H9 (cell line): ENCODE data around the gene DSTYK. TPM values are rescaled to one million over a fixed set of nuclear protein-coding genes. Genes with fewer than 3 reads are reported as not detected.
A peak's percentile ranks its signal among the peaks of the same experiment; 100 is the strongest.

Source experiments
- DNase-seq: peaks from one replicate; pipeline ENCODE4 v3.0.0-alpha.2; 2017
- H2AFZ ChIP-seq: one replicate; pipeline ENCODE4 v1.6.1; 2013; ENCODE audit warnings: mild to moderate bottlenecking, low read length, control low read depth, moderate library complexity
- H2AK5ac ChIP-seq: 2 replicates; pipeline ENCODE4 v1.6.1; 2013; ENCODE audit warnings: low read length, control low read depth, mixed read lengths; ENCODE audit not compliant: insufficient read length
- H2BK120ac ChIP-seq: one replicate; pipeline ENCODE4 v1.6.1; 2013; ENCODE audit warnings: low read depth, mild to moderate bottlenecking, low read length, control low read depth, inconsistent platforms; ENCODE audit not compliant: poor library complexity, severe bottlenecking
- H2BK12ac ChIP-seq: 2 replicates; pipeline ENCODE4 v1.6.1; 2013; ENCODE audit warnings: low read length, control low read depth, mixed read lengths, low read depth; ENCODE audit not compliant: insufficient read length
- H2BK15ac ChIP-seq: 2 replicates; pipeline ENCODE4 v1.6.1; 2013; ENCODE audit warnings: low read depth, low read length, control low read depth
- H2BK20ac ChIP-seq: one replicate; pipeline ENCODE4 v1.6.1; 2013; ENCODE audit warnings: low read depth, mild to moderate bottlenecking, low read length, control low read depth, inconsistent platforms; ENCODE audit not compliant: poor library complexity, severe bottlenecking
- H2BK5ac ChIP-seq: 2 replicates; pipeline ENCODE4 v1.6.1; 2013; ENCODE audit warnings: low read length, control low read depth, mixed read lengths; ENCODE audit not compliant: insufficient read length
- H3K14ac ChIP-seq: 2 replicates; pipeline ENCODE4 v1.6.1; 2013; ENCODE audit warnings: low read length, control low read depth; ENCODE audit not compliant: insufficient read depth
- H3K18ac ChIP-seq: 2 replicates; pipeline ENCODE4 v1.6.1; 2013; ENCODE audit warnings: low read depth, mild to moderate bottlenecking, mixed read lengths, low read length, control low read depth; ENCODE audit not compliant: insufficient read length
- H3K23ac ChIP-seq: 2 replicates; pipeline ENCODE4 v1.6.1; 2013; ENCODE audit warnings: low read length, control low read depth, mixed read lengths, low read depth; ENCODE audit not compliant: insufficient read length
- H3K23me2 ChIP-seq: 2 replicates; pipeline ENCODE4 v1.6.1; 2013; ENCODE audit warnings: low read depth, mild to moderate bottlenecking, mixed read lengths, low read length, control low read depth; ENCODE audit not compliant: insufficient read length, poor library complexity, severe bottlenecking
- H3K27ac ChIP-seq: 2 replicates; pipeline ENCODE4 v1.5.1; 2013; ENCODE audit warnings: low read length, control low read depth, mixed read lengths, low read depth; ENCODE audit not compliant: insufficient read length
- H3K27me3 ChIP-seq: 2 replicates; pipeline ENCODE4 v1.6.1; 2013; ENCODE audit warnings: low read length, control low read depth, inconsistent platforms; ENCODE audit not compliant: insufficient read depth
- H3K4ac ChIP-seq: 2 replicates; pipeline ENCODE4 v1.6.1; 2013; ENCODE audit warnings: low read depth, mild to moderate bottlenecking, control low read depth, inconsistent platforms, low read length, moderate library complexity
- H3K4me1 ChIP-seq: 2 replicates; pipeline ENCODE4 v1.6.1; 2013; ENCODE audit warnings: low read length, control low read depth, inconsistent platforms; ENCODE audit not compliant: insufficient read depth
- H3K4me2 ChIP-seq: 2 replicates; pipeline ENCODE4 v1.6.1; 2013; ENCODE audit warnings: low read length, control low read depth, mixed read lengths; ENCODE audit not compliant: insufficient read length, insufficient read depth
- H3K56ac ChIP-seq: 2 replicates; pipeline ENCODE4 v1.6.1; 2013; ENCODE audit warnings: low read depth, mild to moderate bottlenecking, mixed read lengths, low read length, control low read depth; ENCODE audit not compliant: insufficient read length
- H3K79me1 ChIP-seq: 2 replicates; pipeline ENCODE4 v1.6.1; 2013; ENCODE audit warnings: low read depth, mild to moderate bottlenecking, moderate library complexity, low read length, control low read depth, inconsistent platforms; ENCODE audit not compliant: insufficient read depth, poor library complexity, severe bottlenecking
- H3K79me2 ChIP-seq: 2 replicates; pipeline ENCODE4 v1.6.1; 2013; ENCODE audit warnings: low read length, control low read depth, inconsistent platforms; ENCODE audit not compliant: insufficient read depth
- H3K9ac ChIP-seq: 2 replicates; pipeline ENCODE4 v1.6.1; 2013; ENCODE audit warnings: low read length, control low read depth, mixed read lengths; ENCODE audit not compliant: insufficient read length; ENCODE audit errors: extremely low read depth
- H3K9me3 ChIP-seq: one replicate; pipeline ENCODE4 v1.6.1; 2013; ENCODE audit warnings: low read depth, low read length, inconsistent platforms; ENCODE audit not compliant: control insufficient read depth
- H3T11ph ChIP-seq: one replicate; pipeline ENCODE4 v1.6.1; 2013; ENCODE audit warnings: mild to moderate bottlenecking, low read length, control low read depth, inconsistent platforms
- H4K20me1 ChIP-seq: one replicate; pipeline ENCODE4 v1.6.1; 2013; ENCODE audit not compliant: control insufficient read depth, insufficient read length, insufficient read depth
- H4K5ac ChIP-seq: 2 replicates; pipeline ENCODE4 v1.6.1; 2013; ENCODE audit warnings: low read depth, mild to moderate bottlenecking, mixed read lengths, low read length, control low read depth; ENCODE audit not compliant: insufficient read length
- H4K8ac ChIP-seq: replicated peaks from 2 replicates; pipeline ENCODE4 v1.6.1; 2013; ENCODE audit warnings: low read length, control low read depth, mixed read lengths, low read depth; ENCODE audit not compliant: insufficient read length
- H4K91ac ChIP-seq: 2 replicates; pipeline ENCODE4 v1.6.1; 2013; ENCODE audit warnings: low read depth, mild to moderate bottlenecking, moderate library complexity, mixed read lengths, low read length, control low read depth; ENCODE audit not compliant: insufficient read length
- H3K27ac Mint-ChIP-seq, 3 experiments: 2 replicates in 2 of 3; 3 replicates in 1 of 3; pipeline ENCODE4 v1.8.0; 2020 to 2021; ENCODE audit warnings: mixed read lengths in 3 of 3, mild to moderate bottlenecking in 1 of 3, moderate library complexity in 1 of 3
- H3K27me3 Mint-ChIP-seq: 2 replicates; pipeline ENCODE4 v1.8.0; 2021; ENCODE audit warnings: low read depth, mild to moderate bottlenecking, moderate library complexity, mixed read lengths
- H3K36me3 Mint-ChIP-seq, 3 experiments: 2 replicates in 2 of 3; 3 replicates in 1 of 3; pipeline ENCODE4 v1.8.0; 2020 to 2021; ENCODE audit warnings: low read depth in 3 of 3, mixed read lengths in 3 of 3; ENCODE audit not compliant: insufficient read depth in 1 of 3
- H3K4me1 Mint-ChIP-seq, 2 experiments: 2 replicates each; pipeline ENCODE4 v1.8.0; 2020; ENCODE audit warnings: mixed read lengths in 2 of 2
- H3K4me3 Mint-ChIP-seq, 2 experiments: 2 replicates in 1 of 2; 3 replicates in 1 of 2; pipeline ENCODE4 v1.8.0; 2020 to 2021; ENCODE audit warnings: mild to moderate bottlenecking in 2 of 2, mixed read lengths in 2 of 2, moderate library complexity in 1 of 2
- H3K9me3 Mint-ChIP-seq, 2 experiments: 2 replicates in 1 of 2; 3 replicates in 1 of 2; pipeline ENCODE4 v1.8.0; 2020; ENCODE audit warnings: mild to moderate bottlenecking in 2 of 2, mixed read lengths in 2 of 2, moderate library complexity in 1 of 2
- WGBS: extraction: QIAGEN DNeasy Blood & Tissue Kit; methylation state at CpG from one replicate; pipeline ENCODE4 v1.1.7; 2013; ENCODE audit warnings: missing lambda C conversion rate, low lambda C conversion rate, mixed read lengths; ENCODE audit not compliant: insufficient read length; ENCODE audit errors: extremely low coverage; 5-methylcytosine and 5-hydroxymethylcytosine counted together
- total RNA-seq: library from RNA; stranded (reverse); gene quantifications from 2 replicates; pipeline ENCODE4 v1.2.1, GENCODE V29; 2021
- TF ChIP-seq, protein P1 (sequence below): fragments of 200-600 bp; sonication (generic); conservative IDR thresholded peaks from 3 replicates; pipeline ENCODE4 v1.8.0; 2021; ENCODE audit warnings: antibody characterized with exemption, mild to moderate bottlenecking

The DSTYK gene
- total RNA-seq, 1 experiment from 2014 or later = 8.5 TPM

DNA sequence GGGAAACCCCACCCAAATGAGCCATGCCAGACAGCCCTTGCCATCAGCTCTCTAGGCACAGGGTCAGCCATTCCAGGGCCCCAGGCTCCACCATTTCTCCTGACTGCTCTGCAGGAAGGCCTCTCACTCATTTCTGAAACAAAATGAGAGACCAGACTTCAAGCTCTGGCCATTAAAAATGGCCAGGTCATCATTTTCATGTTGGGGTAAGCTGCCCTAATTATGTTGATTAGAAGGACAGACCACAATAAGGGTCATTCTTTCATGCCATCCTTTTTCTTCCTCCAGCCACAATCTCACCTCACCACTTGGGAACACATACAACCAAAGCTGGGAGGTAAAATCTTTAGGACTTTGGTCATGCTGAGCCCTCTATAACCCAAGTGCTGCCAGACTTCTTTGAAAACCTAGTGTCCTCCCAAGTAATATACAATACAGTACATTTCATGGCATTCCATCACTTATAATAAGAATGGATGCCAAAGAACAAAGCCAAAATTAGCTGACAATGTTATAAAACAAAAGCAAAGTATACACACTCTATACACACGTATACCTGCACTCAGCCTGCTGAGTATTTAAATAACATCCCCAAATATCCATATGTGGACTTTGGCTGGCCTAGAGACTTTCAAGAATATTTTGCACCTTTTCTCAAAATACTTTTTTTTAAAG, 67.3 kb downstream of the DSTYK start:
- H4K20me1 ChIP-seq = no peaks in the 10 kb centered on the region
- H4K8ac ChIP-seq = no peak overlapping the region
- peaks cover 2 to 6% of the 10 kb centered on the region in 2 experiments for H3K9me3 Mint-ChIP-seq
- no peaks in the 10 kb centered on the region for H3K79me2 ChIP-seq
- H3K4me2 ChIP-seq = no peak overlapping the region
- H3K4me3 Mint-ChIP-seq = no peak overlapping the region
- H2BK120ac ChIP-seq = no peak overlapping the region
- no peaks in the 10 kb centered on the region for H3K9me3 ChIP-seq
- no peaks in the 10 kb centered on the region for H3K23me2 ChIP-seq
- peak overlapping the region in 1 of 3 experiments; percentile 41; a peak in 2 of 7 replicates for H3K27ac Mint-ChIP-seq
- no peak overlapping the region for H2AFZ ChIP-seq
- H2BK20ac ChIP-seq = no peak overlapping the region
- peaks cover 15 to 24% (median 20%) of the 10 kb centered on the region in 3 experiments for H3K36me3 Mint-ChIP-seq
- WGBS = no CpG with 5 or more reads among the region's 1 CpG
- no peak overlapping the region for H3K9ac ChIP-seq
- no peak for DNase-seq
- TF ChIP-seq, protein P1, sequence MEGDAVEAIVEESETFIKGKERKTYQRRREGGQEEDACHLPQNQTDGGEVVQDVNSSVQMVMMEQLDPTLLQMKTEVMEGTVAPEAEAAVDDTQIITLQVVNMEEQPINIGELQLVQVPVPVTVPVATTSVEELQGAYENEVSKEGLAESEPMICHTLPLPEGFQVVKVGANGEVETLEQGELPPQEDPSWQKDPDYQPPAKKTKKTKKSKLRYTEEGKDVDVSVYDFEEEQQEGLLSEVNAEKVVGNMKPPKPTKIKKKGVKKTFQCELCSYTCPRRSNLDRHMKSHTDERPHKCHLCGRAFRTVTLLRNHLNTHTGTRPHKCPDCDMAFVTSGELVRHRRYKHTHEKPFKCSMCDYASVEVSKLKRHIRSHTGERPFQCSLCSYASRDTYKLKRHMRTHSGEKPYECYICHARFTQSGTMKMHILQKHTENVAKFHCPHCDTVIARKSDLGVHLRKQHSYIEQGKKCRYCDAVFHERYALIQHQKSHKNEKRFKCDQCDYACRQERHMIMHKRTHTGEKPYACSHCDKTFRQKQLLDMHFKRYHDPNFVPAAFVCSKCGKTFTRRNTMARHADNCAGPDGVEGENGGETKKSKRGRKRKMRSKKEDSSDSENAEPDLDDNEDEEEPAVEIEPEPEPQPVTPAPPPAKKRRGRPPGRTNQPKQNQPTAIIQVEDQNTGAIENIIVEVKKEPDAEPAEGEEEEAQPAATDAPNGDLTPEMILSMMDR = no peak
- no peak overlapping the region for H2BK12ac ChIP-seq
- no peaks in the 10 kb centered on the region for H3K27me3 ChIP-seq
- no peak overlapping the region for H3K27ac ChIP-seq
- H3K27me3 Mint-ChIP-seq = no peaks in the 10 kb centered on the region
- H3K56ac ChIP-seq = no peak overlapping the region
- H3K4me1 ChIP-seq = no peaks in the 10 kb centered on the region
- H2BK15ac ChIP-seq = no peak overlapping the region
- no peak overlapping the region for H4K5ac ChIP-seq
- no peak overlapping the region for H3K23ac ChIP-seq
- H3K14ac ChIP-seq = no peak overlapping the region
- no peak overlapping the region for H3T11ph ChIP-seq
- H4K91ac ChIP-seq = no peak overlapping the region
- H2AK5ac ChIP-seq = no peak overlapping the region
- no peak overlapping the region for H3K18ac ChIP-seq
- peaks cover 20 to 24% of the 10 kb centered on the region in 2 experiments for H3K4me1 Mint-ChIP-seq
- no peak overlapping the region for H2BK5ac ChIP-seq
- no peaks in the 10 kb centered on the region for H3K79me1 ChIP-seq
- H3K4ac ChIP-seq = no peak overlapping the region
